Osteocyte (in vitro differentiated cells): Measurements from ENCODE around the gene SPTA1. TPM values are rescaled to one million over a fixed set of nuclear protein-coding genes. Genes with fewer than 3 reads are reported as not detected.

ENCODE experiments used
- DNase-seq: peaks from one replicate; pipeline ENCODE4 v3.0.0; 2021; ENCODE audit warnings: mixed read lengths; ENCODE audit not compliant: unreplicated experiment; ENCODE audit errors: extremely low spot score
- H3K27ac Mint-ChIP-seq: one replicate; pipeline ENCODE4 v1.8.0; 2021; ENCODE audit warnings: mild to moderate bottlenecking, mixed read lengths; ENCODE audit not compliant: unreplicated experiment
- H3K27me3 Mint-ChIP-seq: one replicate; pipeline ENCODE4 v1.8.0; 2021; ENCODE audit warnings: mixed read lengths; ENCODE audit not compliant: unreplicated experiment
- H3K36me3 Mint-ChIP-seq: one replicate; pipeline ENCODE4 v1.8.0; 2021; ENCODE audit warnings: mixed read lengths; ENCODE audit not compliant: unreplicated experiment
- H3K4me1 Mint-ChIP-seq: one replicate; pipeline ENCODE4 v1.8.0; 2021; ENCODE audit warnings: mixed read lengths; ENCODE audit not compliant: unreplicated experiment
- H3K4me3 Mint-ChIP-seq: one replicate; pipeline ENCODE4 v1.8.0; 2021; ENCODE audit warnings: mild to moderate bottlenecking, moderate library complexity, mixed read lengths; ENCODE audit not compliant: unreplicated experiment
- H3K9me3 Mint-ChIP-seq: one replicate; pipeline ENCODE4 v1.8.0; 2021; ENCODE audit warnings: mixed read lengths; ENCODE audit not compliant: unreplicated experiment
- CTCF ChIP-seq: fragments of 200-600 bp; sonication (generic); IDR thresholded peaks from 2 replicates; pipeline ENCODE4 v1.5.0; 2021; ENCODE audit warnings: antibody characterized with exemption, mild to moderate bottlenecking, moderate library complexity
- long read RNA-seq: library from polyadenylated mRNA; unstranded; transcript quantifications from one replicate; pipeline ENCODE4 v2.0.0, GENCODE V29; 2021
- total RNA-seq: library from RNA; stranded (reverse); gene quantifications from 2 replicates; pipeline ENCODE4 v1.2.1, GENCODE V29; 2021

The SPTA1 gene
- total RNA-seq, result not detected in 2 replicates
- long read RNA-seq, result 0 reads

- Mint-ChIP-seq H3K36me3 (no peaks in the 10 kb centered on the region), H3K27me3 (peaks cover 4% of the 10 kb centered on the region), H3K9me3 (no peaks in the 10 kb centered on the region), H3K27ac (no peak within 1 kb of the TSS), H3K4me3 (no peak within 1 kb of the TSS), H3K4me1 (no peaks in the 10 kb centered on the region)
- DNase-seq, result no peak
- TF ChIP-seq CTCF, result no peak
These were observed at the start of gene SPTA1 for GRCh38 chr1:158686111-158687009. SPTA1 (minus strand) TSS chr1:158686715; CDS start chr1:158686517, 198 bp downstream.

- no peak for DNase-seq
- Mint-ChIP-seq H3K36me3 (no peaks in the 10 kb centered on the region), H3K4me1 (no peaks in the 10 kb centered on the region), H3K4me3 (no peak overlapping the region), H3K27ac (no peak overlapping the region), H3K9me3 (no peaks in the 10 kb centered on the region), H3K27me3 (peaks cover 2% of the 10 kb centered on the region)
- no peak for TF ChIP-seq CTCF
These were observed 49.3 kb upstream of the SPTA1 start for GRCh38 chr1:158735848-158736247.

GRCh38 chr1:158732524-158732923 is 46.0 kb upstream of the SPTA1 start:
- Mint-ChIP-seq H3K27ac (no peak overlapping the region), H3K4me1 (no peaks in the 10 kb centered on the region), H3K9me3 (no peaks in the 10 kb centered on the region), H3K36me3 (no peaks in the 10 kb centered on the region), H3K27me3 (peaks cover 3% of the 10 kb centered on the region), H3K4me3 (no peak overlapping the region)
- no peak for TF ChIP-seq CTCF
- no peak for DNase-seq

GRCh38 chr1:158731707-158732106 is 45.2 kb upstream of the SPTA1 start:
- Mint-ChIP-seq H3K27ac (no peak overlapping the region), H3K9me3 (no peaks in the 10 kb centered on the region), H3K27me3 (peaks cover 5% of the 10 kb centered on the region), H3K4me1 (no peaks in the 10 kb centered on the region), H3K4me3 (no peak overlapping the region), H3K36me3 (no peaks in the 10 kb centered on the region)
- DNase-seq, result no peak
- no peak for TF ChIP-seq CTCF

- H3K27ac Mint-ChIP-seq, result no peak overlapping the region
- H3K36me3 Mint-ChIP-seq, result no peaks in the 10 kb centered on the region
- TF ChIP-seq CTCF, result no peak
- H3K4me3 Mint-ChIP-seq, result no peak overlapping the region
- no peaks in the 10 kb centered on the region for H3K9me3 Mint-ChIP-seq
- DNase-seq, result no peak
- no peaks in the 10 kb centered on the region for H3K4me1 Mint-ChIP-seq
- H3K27me3 Mint-ChIP-seq, result peaks cover 8% of the 10 kb centered on the region
These were observed 43.9 kb upstream of the SPTA1 start for GRCh38 chr1:158730453-158730852.
